ENCODE measurements around the gene HAGHL. TPM values are rescaled to one million over a fixed set of nuclear protein-coding genes. Genes with fewer than 3 reads are reported as not detected.

HAGHL gene
- total RNA-seq, 1 donor from 2014 or later = 1.0 TPM

DNA sequence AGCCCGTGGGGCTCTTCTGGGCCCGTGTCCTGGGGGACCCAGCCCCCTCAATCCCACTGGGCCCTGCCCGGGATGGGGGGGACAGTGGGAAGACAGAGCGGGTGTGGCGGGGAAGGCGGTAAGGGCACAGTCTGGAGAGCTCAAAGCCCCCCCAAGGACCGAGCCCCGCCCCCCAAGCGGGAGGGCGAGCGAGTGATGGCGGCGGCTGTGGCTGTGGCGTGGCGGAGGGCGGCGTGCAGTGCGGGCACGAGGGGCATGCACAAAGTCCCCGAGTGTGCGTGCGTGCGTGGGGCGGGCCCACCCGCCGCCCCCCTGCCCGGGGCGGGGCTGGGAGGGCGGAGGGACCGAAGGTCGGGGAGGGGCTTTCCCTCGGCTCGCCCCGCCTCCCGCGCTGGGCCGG is 33.1 kb upstream of the HAGHL start:
- no peak for DNase-seq (ENCODE audit: low spot score)
- no peaks in the 10 kb centered on the region for H3K9me3 Mint-ChIP-seq
- peaks cover 7% of the 10 kb centered on the region for H3K79me2 ChIP-seq (ENCODE audit: low read depth)
- H3K4me2 ChIP-seq = peak overlapping the region; percentile 76
- H3K4me1 ChIP-seq = peaks cover 8% of the 10 kb centered on the region
- peaks cover 32% of the 10 kb centered on the region for H3F3A ChIP-seq (ENCODE audit: low read depth)
- no peaks in the 10 kb centered on the region for H3K36me3 Mint-ChIP-seq
- no peak overlapping the region for H2AFZ ChIP-seq (replicated peaks)
- TF ChIP-seq EZH2 (IDR thresholded peaks at IDR 0.05) = no peak
- TF ChIP-seq EZH2phosphoT487 (IDR thresholded peaks at IDR 0.05) = no peak
- TF ChIP-seq, protein P1, sequence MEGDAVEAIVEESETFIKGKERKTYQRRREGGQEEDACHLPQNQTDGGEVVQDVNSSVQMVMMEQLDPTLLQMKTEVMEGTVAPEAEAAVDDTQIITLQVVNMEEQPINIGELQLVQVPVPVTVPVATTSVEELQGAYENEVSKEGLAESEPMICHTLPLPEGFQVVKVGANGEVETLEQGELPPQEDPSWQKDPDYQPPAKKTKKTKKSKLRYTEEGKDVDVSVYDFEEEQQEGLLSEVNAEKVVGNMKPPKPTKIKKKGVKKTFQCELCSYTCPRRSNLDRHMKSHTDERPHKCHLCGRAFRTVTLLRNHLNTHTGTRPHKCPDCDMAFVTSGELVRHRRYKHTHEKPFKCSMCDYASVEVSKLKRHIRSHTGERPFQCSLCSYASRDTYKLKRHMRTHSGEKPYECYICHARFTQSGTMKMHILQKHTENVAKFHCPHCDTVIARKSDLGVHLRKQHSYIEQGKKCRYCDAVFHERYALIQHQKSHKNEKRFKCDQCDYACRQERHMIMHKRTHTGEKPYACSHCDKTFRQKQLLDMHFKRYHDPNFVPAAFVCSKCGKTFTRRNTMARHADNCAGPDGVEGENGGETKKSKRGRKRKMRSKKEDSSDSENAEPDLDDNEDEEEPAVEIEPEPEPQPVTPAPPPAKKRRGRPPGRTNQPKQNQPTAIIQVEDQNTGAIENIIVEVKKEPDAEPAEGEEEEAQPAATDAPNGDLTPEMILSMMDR (IDR thresholded peaks at IDR 0.05) = no peak
- H3K9me3 ChIP-seq (ENCODE audit: low read depth) = no peaks in the 10 kb centered on the region
- no peak overlapping the region for H3K9ac ChIP-seq
- peaks cover 84% of the 10 kb centered on the region for H3K27me3 ChIP-seq
- no peak overlapping the region for H3K27ac ChIP-seq
- peaks cover 15% of the 10 kb centered on the region for H3K4me1 Mint-ChIP-seq
- H3K4me3 Mint-ChIP-seq = no peak overlapping the region
- H3K4me3 ChIP-seq = peak overlapping the region; percentile 44
- peaks cover 13% of the 10 kb centered on the region for H4K20me1 ChIP-seq (ENCODE audit: low read depth)
- H3K27me3 Mint-ChIP-seq (ENCODE audit: insufficient read depth, low read depth) = peaks cover 37% of the 10 kb centered on the region
- no peak overlapping the region for H3K27ac Mint-ChIP-seq
- H3K36me3 ChIP-seq = no peaks in the 10 kb centered on the region

DNA sequence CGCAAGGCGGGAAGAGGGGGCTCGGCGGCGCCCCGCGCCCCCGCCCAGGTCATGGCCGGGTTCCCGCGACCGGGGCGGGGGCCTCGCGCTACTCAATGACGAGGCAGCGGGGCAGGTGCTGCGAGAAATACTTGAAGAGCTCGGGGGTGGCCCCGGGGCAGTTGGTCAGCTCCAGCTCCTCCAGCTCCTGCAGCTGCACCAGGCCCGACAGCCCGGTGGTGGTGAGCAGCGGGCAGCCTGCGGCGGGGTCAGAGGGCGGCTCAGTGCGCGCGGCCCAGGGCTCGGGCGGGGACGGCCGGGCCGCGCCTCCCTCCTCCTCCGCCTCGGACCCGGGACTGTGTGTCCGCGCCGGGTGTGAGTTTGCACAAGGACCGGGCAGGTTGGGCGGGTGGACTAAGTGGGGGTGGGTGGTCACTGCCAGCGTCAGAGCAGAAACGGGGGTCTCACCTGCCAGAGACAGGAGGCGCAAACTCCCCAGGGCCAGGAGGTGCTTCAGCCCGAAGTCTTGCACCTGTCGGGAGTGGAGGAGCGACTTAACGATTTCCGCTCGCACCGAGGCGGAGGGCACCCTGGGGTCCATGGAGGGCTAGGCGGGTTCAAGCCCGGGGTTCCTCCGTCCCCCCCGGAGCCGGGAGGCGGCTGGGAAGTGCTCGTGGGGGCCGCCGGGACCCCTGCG is 32.6 kb upstream of the HAGHL start:
- Mint-ChIP-seq H3K27me3 (ENCODE audit: insufficient read depth, low read depth) (peaks cover 40% of the 10 kb centered on the region), H3K4me1 (peaks cover 11% of the 10 kb centered on the region), H3K36me3 (no peaks in the 10 kb centered on the region), H3K9me3 (no peaks in the 10 kb centered on the region), H3K27ac (no peak overlapping the region), H3K4me3 (peak overlapping the region; percentile 70)
- H3K9me3 ChIP-seq (ENCODE audit: low read depth) = no peaks in the 10 kb centered on the region
- H4K20me1 ChIP-seq (ENCODE audit: low read depth) = peaks cover 18% of the 10 kb centered on the region
- no peak overlapping the region for H2AFZ ChIP-seq (replicated peaks)
- peak overlapping the region; percentile 44 for H3K4me3 ChIP-seq
- no peaks in the 10 kb centered on the region for H3K36me3 ChIP-seq
- H3K9ac ChIP-seq = no peak overlapping the region
- H3F3A ChIP-seq (ENCODE audit: low read depth) = peaks cover 32% of the 10 kb centered on the region
- peak overlapping the region; percentile 76 for H3K4me2 ChIP-seq
- peaks cover 2% of the 10 kb centered on the region for H3K79me2 ChIP-seq (ENCODE audit: low read depth)
- TF ChIP-seq, protein P1 (IDR thresholded peaks at IDR 0.05) = no peak
- TF ChIP-seq EZH2phosphoT487 (IDR thresholded peaks at IDR 0.05) = peak; percentile 86
- TF ChIP-seq EZH2 (IDR thresholded peaks at IDR 0.05) = peak; percentile 93
- peaks cover 89% of the 10 kb centered on the region for H3K27me3 ChIP-seq
- peak; percentile 69 for DNase-seq (ENCODE audit: low spot score)
- H3K27ac ChIP-seq = no peak overlapping the region
- peaks cover 8% of the 10 kb centered on the region for H3K4me1 ChIP-seq

DNA sequence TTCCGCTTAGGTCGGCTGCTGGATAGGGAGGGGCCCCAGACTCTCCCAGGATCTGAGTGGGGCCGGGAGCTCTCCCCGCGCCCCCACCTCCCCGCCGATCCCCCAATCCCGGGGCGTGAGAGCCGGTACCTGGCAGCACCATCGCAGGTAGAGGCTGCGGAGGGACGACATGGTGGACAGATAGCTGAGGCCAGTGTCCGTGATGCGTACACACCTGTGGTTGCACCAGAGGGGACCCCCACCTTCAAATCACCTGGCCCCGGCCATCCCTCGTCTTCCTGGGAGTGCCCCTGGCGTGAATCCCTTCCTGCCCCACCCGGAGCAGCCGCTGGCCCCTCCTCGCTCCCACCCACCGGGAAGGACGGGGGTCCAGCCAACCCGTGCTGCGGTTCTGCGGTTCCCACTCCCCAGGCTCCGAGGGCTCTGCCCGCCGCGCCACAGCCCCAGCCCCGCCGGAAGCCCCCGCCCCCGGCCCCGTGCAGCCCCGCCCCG is 32.0 kb upstream of the HAGHL start:
- no peak overlapping the region for H3K27ac ChIP-seq
- H3K4me3 ChIP-seq = peak overlapping the region; percentile 44
- Mint-ChIP-seq H3K9me3 (no peaks in the 10 kb centered on the region), H3K36me3 (no peaks in the 10 kb centered on the region), H3K27ac (no peak overlapping the region), H3K4me1 (peaks cover 8% of the 10 kb centered on the region), H3K4me3 (no peak overlapping the region), H3K27me3 (ENCODE audit: insufficient read depth, low read depth) (peaks cover 41% of the 10 kb centered on the region)
- H3K36me3 ChIP-seq = no peaks in the 10 kb centered on the region
- peak overlapping the region; percentile 76 for H3K4me2 ChIP-seq
- no peak overlapping the region for H3K9ac ChIP-seq
- H3K79me2 ChIP-seq (ENCODE audit: low read depth) = no peaks in the 10 kb centered on the region
- peaks cover 95% of the 10 kb centered on the region for H3K27me3 ChIP-seq
- TF ChIP-seq EZH2phosphoT487 (IDR thresholded peaks at IDR 0.05) (peak; percentile 64), EZH2 (IDR thresholded peaks at IDR 0.05) (peak; percentile 78)
- TF ChIP-seq, protein P1 (IDR thresholded peaks at IDR 0.05) = no peak
- no peak overlapping the region for H2AFZ ChIP-seq (replicated peaks)
- H3K9me3 ChIP-seq (ENCODE audit: low read depth) = no peaks in the 10 kb centered on the region
- peaks cover 26% of the 10 kb centered on the region for H3F3A ChIP-seq (ENCODE audit: low read depth)
- H4K20me1 ChIP-seq (ENCODE audit: low read depth) = peaks cover 24% of the 10 kb centered on the region
- H3K4me1 ChIP-seq = peaks cover 8% of the 10 kb centered on the region
- DNase-seq (ENCODE audit: low spot score) = no peak
